Glutamatergic neuron (in vitro differentiated cells): ENCODE measurements around the gene CORO2A. TPM values are rescaled to one million over a fixed set of nuclear protein-coding genes. Genes with fewer than 3 reads are reported as not detected.

Experiments used
- DNase-seq: peaks from one replicate; pipeline ENCODE4 v3.0.0; 2022
- H3K27ac Mint-ChIP-seq: one replicate; pipeline ENCODE4 v1.8.0; 2020; ENCODE audit warnings: mild to moderate bottlenecking, mixed read lengths, inconsistent platforms; ENCODE audit not compliant: unreplicated experiment
- H3K27me3 Mint-ChIP-seq: one replicate; pipeline ENCODE4 v1.8.0; 2020; ENCODE audit warnings: mild to moderate bottlenecking, moderate library complexity, mixed read lengths, inconsistent platforms; ENCODE audit not compliant: unreplicated experiment
- H3K36me3 Mint-ChIP-seq: one replicate; pipeline ENCODE4 v1.8.0; 2020; ENCODE audit warnings: mild to moderate bottlenecking, mixed read lengths, inconsistent platforms; ENCODE audit not compliant: unreplicated experiment
- H3K4me1 Mint-ChIP-seq: one replicate; pipeline ENCODE4 v1.8.0; 2020; ENCODE audit warnings: mild to moderate bottlenecking, low read depth, mixed read lengths, inconsistent platforms; ENCODE audit not compliant: unreplicated experiment
- H3K4me3 Mint-ChIP-seq: one replicate; pipeline ENCODE4 v1.8.0; 2020; ENCODE audit warnings: mild to moderate bottlenecking, mixed read lengths, inconsistent platforms; ENCODE audit not compliant: unreplicated experiment
- H3K9me3 Mint-ChIP-seq: one replicate; pipeline ENCODE4 v1.8.0; 2020; ENCODE audit warnings: mild to moderate bottlenecking, moderate library complexity, mixed read lengths, inconsistent platforms; ENCODE audit not compliant: unreplicated experiment
- CTCF ChIP-seq: fragments of 200-600 bp; sonication (generic); IDR thresholded peaks from one replicate; pipeline ENCODE4 v1.5.0; 2021; ENCODE audit not compliant: partially characterized antibody, unreplicated experiment
- total RNA-seq: library from RNA; stranded (reverse); fragmentation: NEBNext Ultra II Directional; extraction: Animal tissue kit (Norgen Biotek cat#: 25700); gene quantifications from one replicate; pipeline ENCODE4 v1.2.1, GENCODE V29; 2021; ENCODE audit not compliant: unreplicated experiment

The CORO2A gene
- total RNA-seq, 1 donor from 2014 or later = 23.9 TPM

DNA sequence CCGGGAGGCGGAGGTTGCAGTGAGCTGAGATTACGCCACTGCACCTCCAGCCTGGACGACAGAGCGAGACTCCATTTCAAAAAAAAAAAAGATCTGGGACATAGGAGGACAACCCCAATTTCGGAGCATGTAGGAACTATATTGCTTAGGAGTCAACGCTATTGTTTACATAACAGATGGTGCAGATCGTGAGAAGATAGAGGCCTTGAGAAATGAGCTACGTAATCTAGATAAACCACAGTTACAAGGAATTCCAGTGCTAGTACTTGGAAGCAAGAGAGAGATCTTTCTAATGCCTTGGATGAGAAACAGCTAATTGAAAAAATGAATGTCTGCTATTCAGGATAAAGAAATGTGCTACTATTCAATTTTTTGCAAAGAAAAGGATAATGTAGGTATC, 42.7 kb upstream of the CORO2A start:
- H3K27ac Mint-ChIP-seq = no peak overlapping the region
- H3K27me3 Mint-ChIP-seq = no peaks in the 10 kb centered on the region
- no peaks in the 10 kb centered on the region for H3K4me1 Mint-ChIP-seq
- no peak for TF ChIP-seq CTCF
- DNase-seq = no peak
- H3K36me3 Mint-ChIP-seq = no peaks in the 10 kb centered on the region
- no peak overlapping the region for H3K4me3 Mint-ChIP-seq
- peaks cover 1% of the 10 kb centered on the region for H3K9me3 Mint-ChIP-seq

DNA sequence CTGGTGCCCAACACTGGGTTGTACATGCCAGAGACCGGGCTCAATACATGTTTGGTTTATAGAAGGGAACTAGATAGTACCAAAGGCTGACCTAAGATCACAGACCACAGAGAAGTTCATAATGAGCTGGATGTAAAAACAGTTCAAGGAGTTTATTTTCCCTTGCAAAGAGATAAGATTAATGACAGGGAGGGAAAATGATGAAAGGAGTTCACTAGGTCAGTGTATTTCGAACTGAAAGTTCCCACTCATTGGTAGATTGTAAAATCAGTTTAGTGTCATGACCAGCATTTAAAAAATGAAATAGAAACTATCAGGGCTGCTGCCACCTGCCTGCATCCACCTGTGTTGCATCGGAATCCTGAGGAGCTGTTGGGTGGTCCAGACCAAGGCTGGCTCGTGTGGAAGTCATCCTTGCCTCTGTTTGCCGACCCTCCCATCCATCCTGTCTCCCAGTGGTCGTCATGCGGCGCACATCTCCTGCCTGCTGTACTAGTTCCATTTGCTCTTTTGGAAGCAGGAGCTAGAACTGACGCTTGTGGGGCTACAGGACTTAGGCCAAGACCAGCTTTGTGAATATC, 41.9 kb upstream of the CORO2A start:
- Mint-ChIP-seq H3K36me3 (no peaks in the 10 kb centered on the region), H3K4me1 (peaks cover 3% of the 10 kb centered on the region), H3K27ac (no peak overlapping the region), H3K9me3 (peaks cover 1% of the 10 kb centered on the region), H3K4me3 (no peak overlapping the region), H3K27me3 (no peaks in the 10 kb centered on the region)
- no peak for TF ChIP-seq CTCF
- no peak for DNase-seq

- Mint-ChIP-seq H3K36me3 (no peaks in the 10 kb centered on the region), H3K9me3 (peaks cover 1% of the 10 kb centered on the region), H3K27me3 (no peaks in the 10 kb centered on the region), H3K4me1 (peaks cover 10% of the 10 kb centered on the region), H3K27ac (no peak overlapping the region), H3K4me3 (no peak overlapping the region)
- no peak for TF ChIP-seq CTCF
- no peak for DNase-seq
Observed at GRCh38 chr9:98232926-98233325, 40.5 kb upstream of the CORO2A start.

DNA sequence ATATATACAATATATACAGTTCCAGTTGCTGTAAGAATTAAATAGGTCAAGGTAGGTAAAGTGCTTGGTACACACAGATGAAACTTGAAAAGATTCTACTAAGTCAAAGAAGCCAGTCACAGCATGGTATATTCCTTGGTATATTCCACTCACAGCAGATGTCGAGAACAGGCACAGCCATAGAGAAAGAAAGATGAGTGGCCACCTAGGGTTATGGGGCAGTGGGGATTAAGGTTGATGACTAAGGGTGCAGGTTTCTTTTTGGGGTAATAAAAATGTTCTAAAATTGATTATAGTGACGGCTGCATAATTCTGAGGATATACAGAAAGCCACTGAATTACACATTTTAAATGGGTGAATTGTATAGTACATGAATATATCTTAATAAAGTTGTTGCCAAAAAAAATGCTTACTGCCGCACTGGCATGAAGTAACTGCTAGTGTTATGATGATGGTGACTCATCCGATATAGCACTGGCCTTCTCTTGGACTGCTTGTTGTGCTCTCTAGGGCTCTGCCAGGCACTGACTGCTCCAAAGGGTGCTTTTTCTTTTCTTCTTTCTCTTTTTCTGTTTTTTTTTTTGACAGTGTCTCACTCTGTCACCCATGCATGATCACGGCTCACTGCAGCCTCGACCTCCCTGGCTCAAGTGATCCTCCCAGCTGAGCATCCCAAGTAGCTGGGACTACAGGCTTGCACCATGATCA, 39.5 kb upstream of the CORO2A start:
- Mint-ChIP-seq H3K4me1 (peaks cover 16% of the 10 kb centered on the region), H3K9me3 (peaks cover 2% of the 10 kb centered on the region), H3K4me3 (no peak overlapping the region), H3K27me3 (no peaks in the 10 kb centered on the region), H3K36me3 (no peaks in the 10 kb centered on the region), H3K27ac (no peak overlapping the region)
- no peak for TF ChIP-seq CTCF
- no peak for DNase-seq

GRCh38 chr9:98230789-98231188, 38.4 kb upstream of the CORO2A start:
- Mint-ChIP-seq H3K27ac (no peak overlapping the region), H3K4me3 (no peak overlapping the region), H3K9me3 (peaks cover 7% of the 10 kb centered on the region), H3K36me3 (no peaks in the 10 kb centered on the region), H3K4me1 (peaks cover 23% of the 10 kb centered on the region), H3K27me3 (no peaks in the 10 kb centered on the region)
- DNase-seq = no peak
- no peak for TF ChIP-seq CTCF
